H1 (cell line): ENCODE measurements around the gene SVOPL. TPM values are rescaled to one million over a fixed set of nuclear protein-coding genes. Genes with fewer than 3 reads are reported as not detected.

Experiments
- CTCF ChIA-PET: fragments of 300-600 bp; sonication (Branson Sonifier 250); formaldehyde crosslinking; loops from one replicate; lab custom pipeline; 2021; ENCODE audit not compliant: partially characterized antibody; lab: Charles Lee
- POLR2A ChIA-PET: fragments of 300-600 bp; sonication (Branson Sonifier 250); formaldehyde crosslinking; loops from one replicate; lab custom pipeline; 2021; ENCODE audit warnings: inconsistent platforms; ENCODE audit not compliant: partially characterized antibody; lab: Charles Lee
- DNase-seq, 2 experiments: peaks; one replicate each; pipeline versions ENCODE4 v3.0.0 to v3.0.0-alpha.2; 2010 to 2022; ENCODE audit warnings: low spot score in 2 of 2, low read depth in 1 of 2, mixed read lengths in 1 of 2
- FAIRE-seq: peaks from 2 replicates; lab custom pipeline; 2011; peaks lifted over from hg19 to GRCh38; lab: Jason Lieb, UNC
- H2AFZ ChIP-seq: 2 replicates; pipeline ENCODE4 v1.8.1; 2012; ENCODE audit warnings: low read length, inconsistent platforms
- H2AK5ac ChIP-seq: 2 replicates; pipeline ENCODE4 v1.6.1; 2013; ENCODE audit warnings: low read depth, low read length
- H2BK120ac ChIP-seq: replicated peaks from 2 replicates; pipeline ENCODE3; 2013; ENCODE audit warnings: low read depth, low read length, inconsistent platforms
- H2BK12ac ChIP-seq: 2 replicates; pipeline ENCODE4 v1.6.1; 2013; ENCODE audit warnings: low read depth, low read length
- H2BK15ac ChIP-seq: 2 replicates; pipeline ENCODE4 v1.6.1; 2013; ENCODE audit warnings: low read length
- H2BK20ac ChIP-seq: 2 replicates; pipeline ENCODE4 v1.6.1; 2013; ENCODE audit warnings: low read length
- H2BK5ac ChIP-seq: 2 replicates; pipeline ENCODE4 v1.6.1; 2013; ENCODE audit warnings: low read depth, low read length
- H3K14ac ChIP-seq: 2 replicates; pipeline ENCODE4 v1.6.1; 2013; ENCODE audit warnings: inconsistent platforms; ENCODE audit not compliant: insufficient read length
- H3K18ac ChIP-seq: 2 replicates; pipeline ENCODE4 v1.6.1; 2013; ENCODE audit warnings: low read length; ENCODE audit errors: extremely low read depth
- H3K23ac ChIP-seq: 2 replicates; pipeline ENCODE4 v1.6.1; 2013; ENCODE audit warnings: inconsistent platforms; ENCODE audit not compliant: insufficient read length
- H3K23me2 ChIP-seq: 2 replicates; pipeline ENCODE4 v1.6.1; 2013; ENCODE audit warnings: low read depth, low read length
- H3K27ac ChIP-seq: 2 replicates; pipeline ENCODE4 v1.6.1; 2011; ENCODE audit warnings: low read depth, low read length, inconsistent platforms
- H3K27me3 ChIP-seq, 4 experiments: replicated peaks in 1 of 4; 1 replicate in 1 of 4; 2 replicates in 3 of 4; pipeline versions ENCODE4 v1.6.1 to v1.8.1; 2011 to 2013; ENCODE audit warnings: low read length in 3 of 4, mild to moderate bottlenecking in 3 of 4, inconsistent platforms in 2 of 4, mixed read lengths in 2 of 4, moderate library complexity in 1 of 4; ENCODE audit not compliant: control insufficient read depth in 3 of 4, insufficient read depth in 3 of 4; ENCODE audit errors: extremely low read depth in 1 of 4
- H3K36me3 ChIP-seq, 4 experiments: 2 replicates each; pipeline versions ENCODE4 v1.6.1 to v1.8.1; 2011 to 2013; ENCODE audit warnings: mild to moderate bottlenecking in 4 of 4, low read length in 3 of 4, moderate library complexity in 2 of 4, control low read depth in 1 of 4, inconsistent platforms in 1 of 4; ENCODE audit not compliant: insufficient read depth in 4 of 4, control insufficient read depth in 2 of 4
- H3K4ac ChIP-seq: replicated peaks from 2 replicates; pipeline ENCODE3; 2013; ENCODE audit warnings: low read length, low read depth, mixed read lengths, inconsistent platforms; ENCODE audit not compliant: insufficient read length
- H3K4me1 ChIP-seq, 4 experiments: replicated peaks in 1 of 4; 1 replicate in 1 of 4; 2 replicates in 3 of 4; pipeline versions ENCODE4 v1.6.1 to v1.8.1; 2011 to 2013; ENCODE audit warnings: low read length in 3 of 4, inconsistent platforms in 2 of 4, mixed read lengths in 1 of 4; ENCODE audit not compliant: insufficient read depth in 4 of 4, control insufficient read depth in 3 of 4
- H3K4me2 ChIP-seq, 2 experiments: 2 replicates each; pipeline versions ENCODE4 v1.6.1 to v1.8.1; 2011 to 2013; ENCODE audit warnings: low read depth in 2 of 2, low read length in 2 of 2, control low read depth in 1 of 2, inconsistent platforms in 1 of 2, mild to moderate bottlenecking in 1 of 2; ENCODE audit not compliant: insufficient read depth in 1 of 2
- H3K4me3 ChIP-seq, 4 experiments: fragments of 200-600, 300-600 bp in 1 of 4; sonication (generic), shearing (Covaris generic), sonication (Bioruptor Twin) in 1 of 4; 2 replicates each; pipeline versions ENCODE4 v1.5.1 to v1.8.1; 2011 to 2016; ENCODE audit warnings: low read length in 4 of 4, low read depth in 3 of 4, control low read depth in 2 of 4, inconsistent platforms in 2 of 4, mild to moderate bottlenecking in 2 of 4, mixed read lengths in 1 of 4, moderate library complexity in 1 of 4; ENCODE audit not compliant: insufficient read depth in 2 of 4; ENCODE audit errors: extremely low read depth in 1 of 4
- H3K56ac ChIP-seq: replicated peaks from 2 replicates; pipeline ENCODE3; 2013; ENCODE audit warnings: low read depth, mild to moderate bottlenecking, mixed read lengths, low read length, inconsistent platforms; ENCODE audit not compliant: insufficient read length
- H3K79me1 ChIP-seq: 2 replicates; pipeline ENCODE4 v1.6.1; 2013; ENCODE audit warnings: low read depth, low read length, control low read depth
- H3K79me2 ChIP-seq, 2 experiments: 2 replicates each; pipeline versions ENCODE4 v1.6.1 to v1.8.1; 2012 to 2013; ENCODE audit warnings: low read length in 2 of 2, mild to moderate bottlenecking in 2 of 2, inconsistent platforms in 1 of 2; ENCODE audit not compliant: insufficient read depth in 2 of 2, control insufficient read depth in 1 of 2
- H3K9ac ChIP-seq, 4 experiments: replicated peaks in 1 of 4; 1 replicate in 1 of 4; 2 replicates in 3 of 4; pipeline versions ENCODE4 v1.6.1 to v1.8.1; 2011 to 2013; ENCODE audit warnings: low read depth in 3 of 4, low read length in 3 of 4, control low read depth in 2 of 4, mild to moderate bottlenecking in 2 of 4, moderate library complexity in 2 of 4, inconsistent platforms in 1 of 4; ENCODE audit errors: extremely low read depth in 1 of 4
- H3K9me3 ChIP-seq, 2 experiments: 2 replicates each; pipeline versions ENCODE4 v1.6.1 to v1.8.1; 2012 to 2013; ENCODE audit warnings: mild to moderate bottlenecking in 2 of 2, moderate library complexity in 2 of 2, control low read depth in 1 of 2, inconsistent platforms in 1 of 2, low read depth in 1 of 2, low read length in 1 of 2, mixed read lengths in 1 of 2; ENCODE audit not compliant: insufficient read depth in 2 of 2
- H4K20me1 ChIP-seq, 2 experiments: replicated peaks in 1 of 2; 2 replicates each; pipeline versions ENCODE3 to v1.8.1; 2011 to 2013; ENCODE audit warnings: inconsistent platforms in 2 of 2, low read length in 2 of 2, mild to moderate bottlenecking in 1 of 2; ENCODE audit not compliant: insufficient read depth in 2 of 2, control insufficient read depth in 1 of 2
- H4K5ac ChIP-seq: 2 replicates; pipeline ENCODE4 v1.6.1; 2013; ENCODE audit warnings: low read length, low read depth, mixed read lengths, inconsistent platforms; ENCODE audit not compliant: insufficient read length
- H4K8ac ChIP-seq: 2 replicates; pipeline ENCODE4 v1.8.0; 2013; ENCODE audit warnings: mild to moderate bottlenecking, moderate library complexity, low read length, inconsistent platforms; ENCODE audit not compliant: insufficient read depth; ENCODE audit errors: extremely low read depth
- H4K91ac ChIP-seq: replicated peaks from 2 replicates; pipeline ENCODE3; 2013; ENCODE audit warnings: low read length, mixed read lengths, inconsistent platforms; ENCODE audit not compliant: insufficient read length
- BCL11A ChIP-seq, 2 experiments: IDR thresholded peaks; one replicate each; pipeline ENCODE4 v1.6.1; 2011; ENCODE audit warnings: low read depth in 2 of 2, low read length in 2 of 2, mild to moderate bottlenecking in 2 of 2
- CBX5 ChIP-seq: fragments of 300-800, 300-1000 bp; sonication (generic); IDR thresholded peaks from 2 replicates; pipeline ENCODE4 v1.7.1; 2016; ENCODE audit warnings: antibody characterized with exemption, low read length, low read depth
- JUND ChIP-seq: IDR thresholded peaks from 2 replicates; pipeline ENCODE4 v1.6.1; 2011; ENCODE audit warnings: mild to moderate bottlenecking, improper control_type of control experiment, low read length
- RAD21 ChIP-seq, 2 experiments: IDR thresholded peaks in 1 of 2; conservative IDR thresholded peaks in 1 of 2; 2 replicates each; pipeline ENCODE4 v1.6.1; 2011; ENCODE audit warnings: low read depth in 2 of 2, low read length in 2 of 2, improper control_type of control experiment in 1 of 2, inconsistent platforms in 1 of 2, mild to moderate bottlenecking in 1 of 2, moderate library complexity in 1 of 2
- RFX5 ChIP-seq: IDR thresholded peaks from 2 replicates; pipeline ENCODE4 v1.6.1; 2011; ENCODE audit warnings: low read depth, low read length, improper control_type of control experiment, borderline replicate concordance
- RNF2 ChIP-seq: fragments of 200-900, 300-1000 bp; sonication (generic); IDR thresholded peaks from 2 replicates; pipeline ENCODE4 v1.7.1; 2016; ENCODE audit warnings: borderline replicate concordance, low read depth, mild to moderate bottlenecking, antibody characterized with exemption, low read length; ENCODE audit not compliant: poor library complexity, severe bottlenecking; ENCODE audit errors: missing control alignments
- TAF1 ChIP-seq: IDR thresholded peaks from 2 replicates; pipeline ENCODE4 v1.6.1; 2011; ENCODE audit warnings: mild to moderate bottlenecking, low read depth, low read length
- TEAD4 ChIP-seq: IDR thresholded peaks from 2 replicates; pipeline ENCODE4 v1.6.1; 2012; ENCODE audit warnings: low read depth, low read length, inconsistent platforms, mixed read lengths
- WGBS, 2 experiments: shearing (Covaris generic) in 1 of 2; methylation state at CpG; one replicate each; pipeline versions ENCODE4 v1.1.6 to v1.1.7; 2013 to 2015; ENCODE audit warnings: low lambda C conversion rate in 2 of 2, mixed read lengths in 2 of 2, inconsistent platforms in 1 of 2, low coverage in 1 of 2, missing lambda C conversion rate in 1 of 2; ENCODE audit not compliant: insufficient replicate concordance in 2 of 2, insufficient coverage in 1 of 2, insufficient read length in 1 of 2; ENCODE audit errors: extremely low coverage in 1 of 2, missing lambda C conversion rate in 1 of 2; 5-methylcytosine and 5-hydroxymethylcytosine counted together
- polyA plus RNA-seq, 7 experiments: library from polyadenylated mRNA; depleted of rRNA in 3 of 7; stranded (reverse) in 5 of 7; unstranded in 2 of 7; fragments of >200 nt in 5 of 7; fragments of 200-250 nt in 2 of 7; gene quantifications; 1 replicate in 5 of 7; 2 replicates in 1 of 7; 4 replicates in 1 of 7; pipeline versions ENCODE4 v1.2.1 to v1.2.3, GENCODE V29; 2011 to 2013; ENCODE audit warnings: missing spikeins in 2 of 7, mixed read lengths in 2 of 7
- total RNA-seq: library from RNA; stranded (reverse); fragmentation: NEBNext Ultra II Directional; extraction: Animal tissue kit (Norgen Biotek cat#: 25700); gene quantifications from 2 replicates; pipeline ENCODE4 v1.2.1, GENCODE V29; 2021

Gene SVOPL
- total and polyA plus RNA-seq, 2 of the 8 experiments (the other 6 are each of a cell fraction or from before 2014, with no cell fraction given), result 1.1 to 1.4 TPM

GRCh38 chr7:138554674-138555073, 146.5 kb downstream of the SVOPL start:
- peaks cover under 1% of the 10 kb centered on the region; the same call in 1 of the 2 replicates for H3K79me1 ChIP-seq
- no peak overlapping the region for H2BK120ac ChIP-seq
- peaks cover 27 to 36% of the 10 kb centered on the region in 2 experiments for H3K9me3 ChIP-seq
- no peak overlapping the region for H3K9ac ChIP-seq
- H3K4me3 ChIP-seq, result no peak overlapping the region
- peak overlapping the region; percentile 71; the same call in 1 of the 2 replicates for H4K8ac ChIP-seq
- no peak overlapping the region for H2BK15ac ChIP-seq
- H3K27me3 ChIP-seq, result no peaks in the 10 kb centered on the region
- POLR2A ChIA-PET, result interaction anchor here (1.1 kb wide), 1 partner anchor 95 kb away, joined by 3 read pairs; the partner anchor contains the start of gene TRIM24
- H2BK5ac ChIP-seq, result no peak overlapping the region
- no peak overlapping the region for H2BK12ac ChIP-seq
- DNase-seq, result no peak
- H3K36me3 ChIP-seq, result peaks cover 55 to 100% (median 96%) of the 10 kb centered on the region in 4 experiments
- H3K4me1 ChIP-seq, result no peaks in the 10 kb centered on the region
- no peak overlapping the region for H2AFZ ChIP-seq
- H3K14ac ChIP-seq, result no peak overlapping the region
- H3K18ac ChIP-seq, result no peak overlapping the region
- no peak overlapping the region for H2AK5ac ChIP-seq
- H3K27ac ChIP-seq, result no peak overlapping the region
- no peak overlapping the region for H4K91ac ChIP-seq
- FAIRE-seq, result no peak
- no peak overlapping the region for H3K23ac ChIP-seq
- no peak overlapping the region for H3K56ac ChIP-seq
- peaks cover 3% of the 10 kb centered on the region; the same call in 1 of the 2 replicates for H3K23me2 ChIP-seq
- H3K4ac ChIP-seq, result no peak overlapping the region
- H3K4me2 ChIP-seq, result no peak overlapping the region
- CTCF ChIA-PET, result no interaction called here
- 94% methylated on average over 4 of the region's 4 CpGs; no CpG with 5 or more reads in 1 of the 2 experiments for WGBS, 2 experiments
- no peak overlapping the region for H4K5ac ChIP-seq
- H3K79me2 ChIP-seq, result peaks cover 4 to 48% of the 10 kb centered on the region in 2 experiments; a peak in 3 of 4 replicates
- H2BK20ac ChIP-seq, result no peak overlapping the region
- H4K20me1 ChIP-seq, result no peaks in the 10 kb centered on the region
- TF ChIP-seq RFX5 (no peak), BCL11A (IDR thresholded peaks at IDR 0.05; ENCODE audit: low read depth in 2 of 2, low read length in 2 of 2) (no peak), TEAD4 (no peak), JUND (no peak), TAF1 (no peak), CBX5 (no peak), RAD21 (IDR thresholded peaks at IDR 0.05 in 1 of 2, conservative IDR thresholded peaks at IDR 0.05 in 1 of 2; ENCODE audit: low read depth in 2 of 2, low read length in 2 of 2) (no peak), RNF2 (no peak)
